Loucy (cell line): ENCODE data around the gene AURKAIP1.

Experiments
- H2AFZ ChIP-seq: fragments of 200-600 bp; sonication (generic); 2 replicates; pipeline ENCODE4 v1.6.0; 2016; ENCODE audit warnings: antibody characterized with exemption, mild to moderate bottlenecking, low read length, moderate library complexity
- H3F3A ChIP-seq: fragments of 200-600 bp; 2 replicates; pipeline ENCODE4 v1.6.0; 2016; ENCODE audit warnings: antibody characterized with exemption, low read depth, mild to moderate bottlenecking
- H3K27me3 ChIP-seq: fragments of 200-600 bp; sonication (generic); 2 replicates; pipeline ENCODE4 v1.6.1; 2014; ENCODE audit warnings: low read length, mild to moderate bottlenecking; ENCODE audit not compliant: insufficient read depth, poor library complexity, severe bottlenecking
- H3K36me3 ChIP-seq: fragments of 200-600 bp; sonication (generic); 2 replicates; pipeline ENCODE4 v1.6.1; 2016; ENCODE audit warnings: low read length; ENCODE audit not compliant: insufficient read depth
- H3K4me1 ChIP-seq: fragments of 200-600 bp; sonication (generic); 2 replicates; pipeline ENCODE4 v1.5.1; 2014; ENCODE audit warnings: low read length, mild to moderate bottlenecking; ENCODE audit not compliant: insufficient read depth, poor library complexity, severe bottlenecking
- H3K4me2 ChIP-seq: fragments of 200-600 bp; sonication (generic); 2 replicates; pipeline ENCODE4 v1.6.0; 2014; ENCODE audit warnings: antibody characterized with exemption, low read length, low read depth, mild to moderate bottlenecking; ENCODE audit not compliant: poor library complexity, severe bottlenecking
- H3K4me3 ChIP-seq: fragments of 200-600 bp; sonication (generic); 2 replicates; pipeline ENCODE4 v1.5.1; 2014; ENCODE audit warnings: low read length, mild to moderate bottlenecking, mixed read lengths; ENCODE audit not compliant: poor library complexity, severe bottlenecking
- H3K79me2 ChIP-seq: fragments of 200-600 bp; sonication (generic); 2 replicates; pipeline ENCODE4 v1.6.1; 2014; ENCODE audit warnings: low read length; ENCODE audit not compliant: insufficient read depth
- H3K9ac ChIP-seq: fragments of 200-600 bp; sonication (generic); 2 replicates; pipeline ENCODE4 v1.6.0; 2014; ENCODE audit warnings: mild to moderate bottlenecking, low read depth, low read length, moderate library complexity; ENCODE audit not compliant: poor library complexity, severe bottlenecking
- H3K9me2 ChIP-seq: fragments of 200-600 bp; sonication (generic); replicated peaks from 2 replicates; pipeline ENCODE4 v1.6.1; 2016; ENCODE audit warnings: low read depth, low read length, mixed read lengths
- H3K9me3 ChIP-seq: fragments of 200-600 bp; sonication (generic); 2 replicates; pipeline ENCODE4 v1.6.1; 2014; ENCODE audit warnings: mild to moderate bottlenecking, antibody characterized with exemption, low read length, low read depth; ENCODE audit not compliant: insufficient read depth
- H4K20me1 ChIP-seq: fragments of 200-600 bp; sonication (generic); 2 replicates; pipeline ENCODE4 v1.6.0; 2014; ENCODE audit warnings: antibody characterized with exemption, low read length, mild to moderate bottlenecking; ENCODE audit not compliant: insufficient read depth, poor library complexity, severe bottlenecking
- EZH2phosphoT487 ChIP-seq: fragments of 200-600 bp; IDR thresholded peaks from 2 replicates; pipeline ENCODE4 v1.6.1; 2018; ENCODE audit warnings: antibody characterized with exemption, mild to moderate bottlenecking, moderate library complexity, borderline replicate concordance
- TF ChIP-seq, protein P1 (sequence below): fragments of 200-600 bp; sonication (generic); conservative IDR thresholded peaks from 2 replicates; pipeline ENCODE4 v1.5.1; 2014; ENCODE audit warnings: mild to moderate bottlenecking, antibody characterized with exemption, low read length

AURKAIP1 gene

DNA sequence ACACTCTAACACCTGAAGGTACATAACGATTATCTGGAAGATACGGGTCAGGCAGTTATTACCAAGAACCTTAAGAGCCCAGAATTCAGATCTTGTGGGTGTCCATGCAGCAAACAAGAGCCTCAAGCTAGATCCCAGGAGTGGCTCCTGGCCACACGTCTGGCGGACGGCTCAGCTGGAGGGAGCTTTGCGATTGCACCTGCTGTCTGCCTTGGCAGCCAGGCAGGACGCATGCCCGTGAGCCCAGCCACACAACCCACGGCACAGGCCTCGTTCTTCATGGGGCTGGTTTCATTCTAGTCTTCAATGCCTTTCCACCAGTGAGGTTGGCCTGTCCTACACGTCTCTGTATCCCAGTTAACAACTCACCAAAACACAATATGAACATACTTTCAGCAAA lies 18.4 kb upstream of the AURKAIP1 start:
- Histone ChIP-seq H3K27me3 (no peaks in the 10 kb centered on the region), H4K20me1 (peaks cover 21% of the 10 kb centered on the region), H3K9me2 (no peaks in the 10 kb centered on the region), H3K9me3 (no peaks in the 10 kb centered on the region), H3K4me3 (no peak overlapping the region), H3K4me2 (no peak overlapping the region), H3F3A (peaks cover 4% of the 10 kb centered on the region; the same call in 1 of the 2 replicates), H3K9ac (no peak overlapping the region), H2AFZ (no peak overlapping the region), H3K79me2 (peaks cover 57% of the 10 kb centered on the region), H3K4me1 (peaks cover 16% of the 10 kb centered on the region), H3K36me3 (peaks cover 77% of the 10 kb centered on the region; the same call in 1 of the 2 replicates)
- TF ChIP-seq, protein P1, sequence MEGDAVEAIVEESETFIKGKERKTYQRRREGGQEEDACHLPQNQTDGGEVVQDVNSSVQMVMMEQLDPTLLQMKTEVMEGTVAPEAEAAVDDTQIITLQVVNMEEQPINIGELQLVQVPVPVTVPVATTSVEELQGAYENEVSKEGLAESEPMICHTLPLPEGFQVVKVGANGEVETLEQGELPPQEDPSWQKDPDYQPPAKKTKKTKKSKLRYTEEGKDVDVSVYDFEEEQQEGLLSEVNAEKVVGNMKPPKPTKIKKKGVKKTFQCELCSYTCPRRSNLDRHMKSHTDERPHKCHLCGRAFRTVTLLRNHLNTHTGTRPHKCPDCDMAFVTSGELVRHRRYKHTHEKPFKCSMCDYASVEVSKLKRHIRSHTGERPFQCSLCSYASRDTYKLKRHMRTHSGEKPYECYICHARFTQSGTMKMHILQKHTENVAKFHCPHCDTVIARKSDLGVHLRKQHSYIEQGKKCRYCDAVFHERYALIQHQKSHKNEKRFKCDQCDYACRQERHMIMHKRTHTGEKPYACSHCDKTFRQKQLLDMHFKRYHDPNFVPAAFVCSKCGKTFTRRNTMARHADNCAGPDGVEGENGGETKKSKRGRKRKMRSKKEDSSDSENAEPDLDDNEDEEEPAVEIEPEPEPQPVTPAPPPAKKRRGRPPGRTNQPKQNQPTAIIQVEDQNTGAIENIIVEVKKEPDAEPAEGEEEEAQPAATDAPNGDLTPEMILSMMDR: no peak
- no peak for TF ChIP-seq EZH2phosphoT487

- Histone ChIP-seq H3K9me3 (no peaks in the 10 kb centered on the region), H3K4me1 (peaks cover 12% of the 10 kb centered on the region), H3K9me2 (no peaks in the 10 kb centered on the region), H3K9ac (no peak overlapping the region), H3F3A (peaks cover 4% of the 10 kb centered on the region; the same call in 1 of the 2 replicates), H3K4me3 (no peak overlapping the region), H3K79me2 (peaks cover 52% of the 10 kb centered on the region), H4K20me1 (peaks cover 17% of the 10 kb centered on the region), H3K36me3 (peaks cover 82% of the 10 kb centered on the region; the same call in 1 of the 2 replicates), H3K4me2 (no peak overlapping the region), H2AFZ (no peak overlapping the region), H3K27me3 (no peaks in the 10 kb centered on the region)
- TF ChIP-seq, protein P1: no peak
Measured at GRCh38 chr1:1393014-1393413, 18.0 kb upstream of the AURKAIP1 start.

- TF ChIP-seq, protein P1: no peak
- TF ChIP-seq EZH2phosphoT487: no peak
Measured at GRCh38 chr1:1391225-1391624, 16.2 kb upstream of the AURKAIP1 start.

More at GRCh38 chr1:1391225-1391624, 16.2 kb upstream of the AURKAIP1 start:
- H3K27me3 ChIP-seq: no peaks in the 10 kb centered on the region
- H2AFZ ChIP-seq: no peak overlapping the region
- H3K4me3 ChIP-seq: no peak overlapping the region
- H3K36me3 ChIP-seq: peaks cover 91% of the 10 kb centered on the region
- H3K79me2 ChIP-seq: peaks cover 35% of the 10 kb centered on the region
- no peaks in the 10 kb centered on the region for H3K9me3 ChIP-seq
- H3F3A ChIP-seq: peaks cover 4% of the 10 kb centered on the region; the same call in 1 of the 2 replicates
- H3K9me2 ChIP-seq: no peaks in the 10 kb centered on the region
- no peak overlapping the region for H3K4me2 ChIP-seq
- peaks cover 8% of the 10 kb centered on the region for H4K20me1 ChIP-seq
- H3K9ac ChIP-seq: no peak overlapping the region
- no peaks in the 10 kb centered on the region for H3K4me1 ChIP-seq
